Astrocyte (in vitro differentiated cells and primary cell): ENCODE data around the gene PCBP3.

Source experiments
- EZH2 ChIP-seq: IDR thresholded peaks from 2 replicates; pipeline ENCODE4 v1.6.1; 2012; ENCODE audit warnings: mild to moderate bottlenecking, low read length, inconsistent platforms; ENCODE audit not compliant: insufficient read depth
- TF ChIP-seq, protein P1 (sequence below): IDR thresholded peaks from 2 replicates; pipeline ENCODE4 v1.5.1; 2011; ENCODE audit warnings: low read depth, mild to moderate bottlenecking, inconsistent platforms, low read length, moderate library complexity; ENCODE audit not compliant: insufficient read depth

DNA sequence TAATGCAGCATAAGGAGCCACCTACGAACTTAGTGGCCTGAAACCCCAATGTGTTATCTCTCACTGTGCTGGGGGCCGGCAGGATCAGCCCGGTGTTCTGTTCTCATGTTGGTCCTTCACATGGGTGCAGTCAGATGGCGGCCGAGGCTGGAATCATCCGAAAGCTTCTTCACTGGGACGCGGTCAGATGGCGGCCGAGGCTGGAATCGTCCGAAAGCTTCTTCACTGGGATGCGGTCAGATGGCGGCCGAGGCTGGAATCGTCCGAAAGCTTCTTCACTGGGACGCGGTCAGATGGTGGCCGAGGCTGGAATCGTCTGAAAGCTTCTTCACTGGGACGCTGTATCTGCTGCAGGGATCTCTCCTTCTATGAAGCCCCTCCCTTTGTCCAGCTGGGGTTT lies 12.6 kb upstream of the PCBP3 start:
- TF ChIP-seq, protein P1, sequence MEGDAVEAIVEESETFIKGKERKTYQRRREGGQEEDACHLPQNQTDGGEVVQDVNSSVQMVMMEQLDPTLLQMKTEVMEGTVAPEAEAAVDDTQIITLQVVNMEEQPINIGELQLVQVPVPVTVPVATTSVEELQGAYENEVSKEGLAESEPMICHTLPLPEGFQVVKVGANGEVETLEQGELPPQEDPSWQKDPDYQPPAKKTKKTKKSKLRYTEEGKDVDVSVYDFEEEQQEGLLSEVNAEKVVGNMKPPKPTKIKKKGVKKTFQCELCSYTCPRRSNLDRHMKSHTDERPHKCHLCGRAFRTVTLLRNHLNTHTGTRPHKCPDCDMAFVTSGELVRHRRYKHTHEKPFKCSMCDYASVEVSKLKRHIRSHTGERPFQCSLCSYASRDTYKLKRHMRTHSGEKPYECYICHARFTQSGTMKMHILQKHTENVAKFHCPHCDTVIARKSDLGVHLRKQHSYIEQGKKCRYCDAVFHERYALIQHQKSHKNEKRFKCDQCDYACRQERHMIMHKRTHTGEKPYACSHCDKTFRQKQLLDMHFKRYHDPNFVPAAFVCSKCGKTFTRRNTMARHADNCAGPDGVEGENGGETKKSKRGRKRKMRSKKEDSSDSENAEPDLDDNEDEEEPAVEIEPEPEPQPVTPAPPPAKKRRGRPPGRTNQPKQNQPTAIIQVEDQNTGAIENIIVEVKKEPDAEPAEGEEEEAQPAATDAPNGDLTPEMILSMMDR = no peak
- TF ChIP-seq EZH2 = no peak
